Limb (tissue), 2 donors: ENCODE measurements around the gene MAP4K3.

Experiments
- DNase-seq, 2 donors: peaks; one replicate each; pipeline ENCODE4 v3.0.0-alpha.2; 2016; ENCODE audit errors: extremely low spot score in 2 of 2

Gene MAP4K3

GRCh38 chr2:39436592-39437521 lies at the start of gene MAP4K3:
Gene MAP4K3 (minus strand): TSS chr2:39437285. CDS start chr2:39436987, 298 bp downstream.
- peak; percentile 97 for DNase-seq

GRCh38 chr2:39486071-39486470 lies 49.0 kb upstream of the MAP4K3 start:
- no peak for DNase-seq

- DNase-seq, result no peak
These were observed 47.8 kb upstream of the MAP4K3 start for GRCh38 chr2:39484620-39485495.

- DNase-seq, result no peak
These were observed 47.1 kb upstream of the MAP4K3 start for GRCh38 chr2:39484206-39484605.

GRCh38 chr2:39483534-39483933 lies 46.4 kb upstream of the MAP4K3 start:
- DNase-seq, result no peak

GRCh38 chr2:39481611-39482010 lies 44.5 kb upstream of the MAP4K3 start:
- no peak for DNase-seq

- DNase-seq, result no peak
These were observed 42.6 kb upstream of the MAP4K3 start for GRCh38 chr2:39479696-39480095.

- DNase-seq, result no peak
These were observed 42.1 kb upstream of the MAP4K3 start for GRCh38 chr2:39479053-39479670.

DNA sequence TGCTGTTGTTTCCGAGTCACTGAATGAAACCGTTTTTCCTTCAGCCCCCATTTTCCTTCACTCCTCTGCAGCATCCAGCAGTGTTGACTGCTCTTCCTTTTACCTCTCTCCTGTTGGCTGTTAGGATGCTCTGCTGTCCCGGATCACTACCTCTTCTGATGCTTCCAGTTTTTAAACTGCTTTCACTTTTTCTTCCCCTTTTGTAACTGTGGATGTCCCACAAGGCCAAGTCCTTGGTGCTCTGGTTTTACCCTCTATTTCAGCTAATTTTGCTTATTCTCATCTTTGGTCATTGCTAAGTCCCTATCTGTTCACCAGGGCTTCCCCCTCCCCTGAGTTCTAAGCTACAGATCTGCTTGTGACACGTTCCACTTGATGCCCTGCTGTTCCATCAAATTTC lies 39.4 kb upstream of the MAP4K3 start:
- DNase-seq, result no peak

GRCh38 chr2:39475006-39475405 lies 37.9 kb upstream of the MAP4K3 start:
- no peak for DNase-seq

- no peak for DNase-seq
These were observed 33.5 kb upstream of the MAP4K3 start for GRCh38 chr2:39470580-39470979.

- peak in 1 of 2 donors; percentile 28 for DNase-seq
These were observed 32.7 kb upstream of the MAP4K3 start for GRCh38 chr2:39469807-39470206.

GRCh38 chr2:39468579-39469451 lies 31.7 kb upstream of the MAP4K3 start:
- DNase-seq, result peak in 1 of 2 donors; percentile 60

DNA sequence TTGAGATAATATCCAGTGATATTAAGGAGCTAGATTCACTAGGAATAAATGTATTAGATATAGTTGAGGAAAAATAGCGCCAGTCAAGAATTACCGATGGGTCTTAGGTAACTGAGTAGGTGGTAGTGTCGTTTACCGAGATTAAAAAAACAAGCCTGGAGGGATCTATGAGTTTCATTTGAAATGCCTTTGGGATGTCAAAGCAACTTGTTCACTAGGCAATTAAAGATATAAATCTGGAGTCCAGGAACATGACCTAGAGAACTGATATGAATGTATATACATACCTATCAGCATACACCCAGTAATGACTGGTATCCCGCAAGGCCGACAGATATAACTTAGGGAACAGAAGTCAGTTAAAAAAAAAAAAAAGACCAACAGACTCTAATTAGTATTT lies 29.2 kb upstream of the MAP4K3 start:
- DNase-seq, result no peak

GRCh38 chr2:39464864-39465263 lies 27.8 kb upstream of the MAP4K3 start:
- no peak for DNase-seq

DNA sequence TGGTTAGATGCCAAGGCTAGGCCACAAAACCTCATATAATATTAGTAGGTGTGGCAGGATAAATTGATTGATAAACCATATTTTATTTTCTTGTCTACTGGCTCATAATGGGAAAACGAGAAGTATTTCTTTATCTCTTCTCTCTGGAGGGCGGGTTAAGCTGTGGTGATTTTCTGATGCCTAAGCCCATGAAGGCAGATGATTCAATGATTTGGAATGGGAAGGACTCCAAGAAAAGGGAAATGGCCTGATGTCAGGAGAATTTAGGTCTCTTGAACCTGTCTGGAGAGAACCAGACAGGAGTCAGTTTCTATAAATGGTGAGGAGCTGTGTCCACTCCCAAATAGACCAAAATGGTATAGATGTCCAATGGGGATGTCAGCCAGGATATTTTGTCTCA lies 18.7 kb upstream of the MAP4K3 start:
- DNase-seq, result no peak

DNA sequence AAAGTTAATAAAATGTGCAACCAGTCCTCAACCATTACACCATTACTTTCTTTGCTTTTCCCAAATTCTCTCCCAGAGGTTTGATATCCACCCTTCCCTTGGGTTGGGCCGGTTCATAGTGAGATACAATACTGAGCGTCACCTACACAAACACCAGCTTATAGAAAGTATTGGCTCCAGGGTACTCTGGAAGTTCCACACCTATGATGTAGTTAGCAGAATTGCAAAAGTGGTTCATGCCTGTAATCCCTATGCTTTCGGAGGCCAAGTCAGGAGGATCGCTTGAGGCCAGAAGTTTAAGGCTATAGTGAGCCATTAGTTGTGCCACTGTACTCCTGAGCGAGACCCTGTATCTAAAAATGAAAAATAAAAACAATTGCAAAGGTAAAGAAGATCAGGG lies 15.3 kb upstream of the MAP4K3 start:
- no peak for DNase-seq

- no peak for DNase-seq
These were observed 14.9 kb upstream of the MAP4K3 start for GRCh38 chr2:39451954-39452353.

- no peak for DNase-seq
These were observed 11.1 kb upstream of the MAP4K3 start for GRCh38 chr2:39448169-39448502.

DNA sequence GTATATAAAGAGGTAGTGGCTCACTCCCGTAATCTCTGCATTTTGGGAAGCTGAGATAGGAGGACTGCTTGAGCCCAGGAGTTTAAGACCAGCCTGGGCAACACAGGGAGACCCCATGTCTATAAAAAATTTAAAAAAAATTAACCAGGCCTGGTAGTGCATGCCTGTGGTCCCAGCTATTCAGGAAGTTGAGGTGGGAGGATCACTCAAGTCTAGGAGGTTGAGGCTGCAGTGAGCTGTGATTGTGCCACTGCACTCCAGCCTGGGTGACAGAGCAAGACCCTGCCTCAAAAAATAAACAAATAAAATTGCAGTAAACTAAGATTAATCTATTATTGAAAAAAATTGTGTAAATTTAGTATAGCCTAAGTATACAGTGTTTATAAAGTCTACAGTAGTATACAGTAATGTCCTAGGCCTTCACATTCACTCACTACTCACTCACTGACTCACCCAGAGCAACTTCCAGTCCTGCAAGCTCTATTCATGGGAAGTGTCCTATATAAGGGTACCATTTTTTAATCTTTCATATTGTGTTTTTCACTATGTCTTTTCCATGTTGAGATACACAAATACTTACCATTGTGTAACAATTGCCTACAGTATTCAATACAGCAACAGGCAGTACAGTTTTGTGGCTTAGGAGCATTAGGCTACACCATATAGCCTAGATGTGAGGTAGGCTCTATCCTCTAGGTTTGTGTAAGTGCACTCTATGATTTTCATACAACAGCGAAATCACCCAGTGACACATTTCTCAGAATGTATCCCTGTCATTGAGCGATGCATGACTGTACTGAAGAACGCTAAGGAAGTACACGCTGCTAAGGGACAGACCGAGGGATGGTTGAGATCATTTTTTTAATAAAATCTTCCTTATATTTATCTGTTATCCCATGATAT lies 10.4 kb upstream of the MAP4K3 start:
- no peak for DNase-seq
